NOMO-1 (cell line): Measurements from ENCODE around the gene PHGDH.
"Not testable (repeated sequence)": the region's sequence is repeated elsewhere in the genome, so short reads cannot be mapped to it uniquely, and the experiment has no call there.

Source experiments
- DNase-seq, 2 experiments: peaks; one replicate each; lab custom pipeline; 2025; ENCODE audit not compliant: unreplicated experiment in 2 of 2; lab: John Stamatoyannopoulos, UW

Gene PHGDH

GRCh38 chr1:119784191-119784781 lies 72.6 kb downstream of the PHGDH start:
- DNase-seq = peak; percentile 52 to 68

DNA sequence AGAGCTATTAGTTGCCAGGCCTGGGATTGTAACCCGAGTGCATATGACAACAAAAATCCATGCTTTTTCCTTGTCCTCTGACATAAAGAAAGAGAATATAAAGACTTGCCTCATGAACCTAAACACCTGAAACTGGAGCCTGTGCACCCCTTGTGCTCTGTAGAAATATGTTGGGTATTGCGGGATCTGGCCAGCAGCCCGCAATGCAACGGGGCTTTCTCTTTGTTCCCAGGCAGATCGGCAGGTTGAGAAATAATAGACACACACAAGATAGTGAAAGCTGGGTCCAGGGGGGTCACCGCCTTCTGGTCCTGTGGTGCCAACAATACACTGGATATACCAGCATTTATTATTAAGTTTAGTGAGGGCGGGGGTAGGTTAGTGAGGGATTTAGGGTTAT lies 74.3 kb downstream of the PHGDH start:
- DNase-seq = not testable (repeated sequence)

GRCh38 chr1:119786473-119787050 lies 74.8 kb downstream of the PHGDH start:
- peak in 1 of 2 experiments; percentile 30 for DNase-seq

GRCh38 chr1:119787776-119788175 lies 76.0 kb downstream of the PHGDH start:
- peak; percentile 74 to 83 for DNase-seq

DNA sequence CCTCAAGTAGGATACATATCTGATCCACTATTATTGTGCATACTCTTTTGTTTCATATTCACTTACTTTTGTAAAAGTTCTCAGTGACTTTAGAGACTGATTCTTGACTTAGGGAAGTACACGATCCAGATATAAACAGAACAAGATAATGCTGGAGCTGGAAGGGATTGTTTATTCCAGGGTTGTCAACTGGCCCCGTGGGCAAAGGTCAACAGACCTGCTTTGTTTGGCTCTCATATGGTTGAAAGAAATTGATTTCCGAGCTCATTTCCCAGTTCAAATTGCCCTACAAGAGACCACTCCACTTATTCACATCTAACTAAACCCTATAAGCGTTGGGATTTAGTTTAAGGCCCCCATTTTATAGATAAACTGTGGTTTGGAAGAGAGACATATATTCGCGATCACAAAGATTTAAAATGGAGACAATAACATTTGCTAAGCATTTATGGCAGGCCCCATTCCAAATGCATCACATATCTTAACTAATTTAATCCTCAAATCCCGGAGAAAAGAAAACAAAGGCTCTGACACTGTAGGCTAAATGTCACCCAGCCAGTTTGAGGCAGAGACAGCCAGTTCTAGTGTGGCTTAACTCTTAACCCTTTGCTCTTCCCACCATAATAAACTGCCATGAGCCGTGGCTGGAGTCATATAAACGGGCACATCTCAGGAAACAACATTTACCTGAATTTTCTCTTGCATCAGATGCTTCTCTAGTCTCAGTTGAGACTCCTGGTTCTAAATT lies 78.9 kb downstream of the PHGDH start:
- DNase-seq = no peak

- DNase-seq = no peak
These were observed 79.6 kb downstream of the PHGDH start for GRCh38 chr1:119791377-119791776.
